ENCODE results near the gene ANAPC2. TPM values are rescaled to one million over a fixed set of nuclear protein-coding genes. Genes with fewer than 3 reads are reported as not detected.

The ANAPC2 gene
- total RNA-seq, 3 donors from 2014 or later (not counting 1 experiment from before 2014, with no cell fraction given): 146 to 172 (median 171) TPM

DNA sequence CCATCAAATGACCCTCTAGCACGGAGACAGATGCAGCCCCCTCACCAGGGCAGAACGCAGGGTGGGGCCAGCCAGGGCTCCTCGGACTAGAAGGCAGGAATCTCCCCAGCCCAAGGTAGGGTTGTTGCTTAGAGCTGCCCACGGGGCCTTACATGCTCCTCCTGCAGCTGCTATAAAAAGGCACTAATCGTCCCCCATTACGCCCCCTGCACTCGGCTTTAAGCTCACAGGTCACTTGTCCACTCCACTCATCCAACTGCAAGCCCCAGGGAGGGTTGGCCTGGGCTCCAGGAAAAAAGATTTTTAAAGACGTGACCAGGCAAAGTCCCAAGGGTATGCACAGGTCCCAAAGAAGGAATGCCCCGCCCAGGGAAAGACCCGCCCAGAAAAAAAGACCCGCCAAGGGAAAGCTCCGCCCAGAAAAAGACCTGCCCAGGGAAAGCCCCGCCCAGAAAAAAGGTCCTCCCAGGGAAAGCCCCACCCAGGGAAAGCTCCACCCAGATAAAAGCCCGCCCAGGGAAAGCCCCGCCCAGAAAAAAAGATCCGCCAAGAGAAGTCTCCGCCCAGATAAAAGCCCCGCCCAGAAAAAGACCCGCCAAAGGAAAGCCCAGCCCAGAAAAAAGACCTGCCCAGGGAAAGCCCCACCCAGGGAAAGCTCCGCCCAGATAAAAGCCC lies 38.3 kb downstream of the ANAPC2 start:
- Histone ChIP-seq H3K4me3 (ENCODE audit: low read length) (no peak overlapping the region), H3K9me3 (ENCODE audit: control insufficient read depth, insufficient read depth, low read length) (no peaks in the 10 kb centered on the region), H3K36me3 (ENCODE audit: control insufficient read depth, insufficient read depth, low read length) (no peaks in the 10 kb centered on the region), H3K27ac (ENCODE audit: low read length) (no peak overlapping the region), H3K27me3 (ENCODE audit: control insufficient read depth, insufficient read depth, low read length) (no peaks in the 10 kb centered on the region), H3K4me1 (ENCODE audit: control insufficient read depth, insufficient read depth, low read length) (peaks cover 8% of the 10 kb centered on the region)
- ATAC-seq (no peak), DNase-seq (no peak)
- Mint-ChIP-seq H3K4me3 (no peak overlapping the region), H3K27ac (no peak overlapping the region), H3K36me3 (no peaks in the 10 kb centered on the region), H3K9me3 (no peaks in the 10 kb centered on the region), H3K4me1 (no peaks in the 10 kb centered on the region), H3K27me3 (ENCODE audit: low read depth in 2 of 2) (peaks cover 0 to 8% of the 10 kb centered on the region in 2 donors)
- TF ChIP-seq, protein P1, sequence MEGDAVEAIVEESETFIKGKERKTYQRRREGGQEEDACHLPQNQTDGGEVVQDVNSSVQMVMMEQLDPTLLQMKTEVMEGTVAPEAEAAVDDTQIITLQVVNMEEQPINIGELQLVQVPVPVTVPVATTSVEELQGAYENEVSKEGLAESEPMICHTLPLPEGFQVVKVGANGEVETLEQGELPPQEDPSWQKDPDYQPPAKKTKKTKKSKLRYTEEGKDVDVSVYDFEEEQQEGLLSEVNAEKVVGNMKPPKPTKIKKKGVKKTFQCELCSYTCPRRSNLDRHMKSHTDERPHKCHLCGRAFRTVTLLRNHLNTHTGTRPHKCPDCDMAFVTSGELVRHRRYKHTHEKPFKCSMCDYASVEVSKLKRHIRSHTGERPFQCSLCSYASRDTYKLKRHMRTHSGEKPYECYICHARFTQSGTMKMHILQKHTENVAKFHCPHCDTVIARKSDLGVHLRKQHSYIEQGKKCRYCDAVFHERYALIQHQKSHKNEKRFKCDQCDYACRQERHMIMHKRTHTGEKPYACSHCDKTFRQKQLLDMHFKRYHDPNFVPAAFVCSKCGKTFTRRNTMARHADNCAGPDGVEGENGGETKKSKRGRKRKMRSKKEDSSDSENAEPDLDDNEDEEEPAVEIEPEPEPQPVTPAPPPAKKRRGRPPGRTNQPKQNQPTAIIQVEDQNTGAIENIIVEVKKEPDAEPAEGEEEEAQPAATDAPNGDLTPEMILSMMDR (IDR thresholded peaks at IDR 0.05): no peak
- intact Hi-C loops (cut with micrococcal nuclease): loop anchor here (2.0 kb wide), 1 partner anchor 41 kb away; no protein-coding TSS in a partner anchor
- 59% methylated on average over 20 of the region's 20 CpGs for WGBS (ENCODE audit: insufficient coverage)

DNA sequence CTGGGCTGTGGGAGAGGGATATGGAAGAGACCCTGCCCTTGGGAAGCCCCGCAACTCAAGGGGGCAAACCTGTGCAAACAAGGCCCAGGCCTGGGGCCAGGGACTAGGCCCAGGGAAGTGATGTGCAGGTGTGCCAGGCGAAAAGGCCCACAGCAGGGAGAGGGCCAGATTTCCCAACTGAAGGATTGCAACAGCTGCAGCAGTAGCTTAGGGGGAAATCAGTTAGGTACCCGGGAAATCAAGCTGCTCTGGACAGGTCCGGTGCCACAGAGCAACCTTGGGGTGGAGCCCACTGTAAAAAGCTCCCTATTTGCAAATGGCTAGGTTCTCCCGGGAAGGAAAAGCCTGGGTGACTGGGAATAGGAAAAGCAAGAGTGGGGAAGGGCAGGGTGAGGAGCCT lies 39.0 kb downstream of the ANAPC2 start:
- no peak for DNase-seq
- Mint-ChIP-seq H3K4me3 (no peak overlapping the region), H3K27me3 (ENCODE audit: low read depth in 2 of 2) (peaks cover 0 to 8% of the 10 kb centered on the region in 2 donors), H3K4me1 (no peaks in the 10 kb centered on the region), H3K36me3 (no peaks in the 10 kb centered on the region), H3K9me3 (no peaks in the 10 kb centered on the region), H3K27ac (no peak overlapping the region)
- Histone ChIP-seq H3K4me1 (ENCODE audit: control insufficient read depth, insufficient read depth, low read length) (peaks cover 8% of the 10 kb centered on the region), H3K27me3 (ENCODE audit: control insufficient read depth, insufficient read depth, low read length) (no peaks in the 10 kb centered on the region), H3K4me3 (ENCODE audit: low read length) (no peak overlapping the region), H3K27ac (ENCODE audit: low read length) (no peak overlapping the region), H3K9me3 (ENCODE audit: control insufficient read depth, insufficient read depth, low read length) (no peaks in the 10 kb centered on the region), H3K36me3 (ENCODE audit: control insufficient read depth, insufficient read depth, low read length) (no peaks in the 10 kb centered on the region)
- no peak for ATAC-seq
- TF ChIP-seq, protein P1 (IDR thresholded peaks at IDR 0.05): no peak
- 94% methylated on average over 5 of the region's 5 CpGs for WGBS (ENCODE audit: insufficient coverage)
- intact Hi-C loops (cut with micrococcal nuclease): no loop called here

DNA sequence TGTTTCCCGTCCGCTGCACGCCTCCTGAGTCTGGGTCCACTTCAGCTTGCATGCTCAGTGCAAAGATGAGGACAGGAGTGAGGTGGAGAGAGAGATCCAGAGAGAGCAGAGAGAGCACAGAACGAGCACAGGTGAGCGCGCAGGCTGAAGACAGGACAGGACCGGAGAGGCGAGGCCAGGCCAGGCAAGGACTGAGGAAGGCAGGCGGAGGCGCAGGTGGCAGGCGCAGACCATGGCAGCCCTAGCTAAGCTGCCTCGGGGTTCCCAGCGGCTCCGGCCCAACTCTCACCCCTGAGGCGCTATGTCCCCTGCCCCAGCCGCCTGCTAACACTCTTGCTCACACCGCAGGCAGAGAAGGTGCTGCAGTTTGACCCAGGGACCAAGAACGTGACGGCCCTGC lies 39.7 kb downstream of the ANAPC2 start:
- H3K36me3 ChIP-seq (ENCODE audit: control insufficient read depth, insufficient read depth, low read length): no peaks in the 10 kb centered on the region
- intact Hi-C loops (cut with micrococcal nuclease): no loop called here
- TF ChIP-seq, protein P1 (IDR thresholded peaks at IDR 0.05): no peak
- H3K4me3 ChIP-seq (ENCODE audit: low read length): no peak overlapping the region
- peaks cover 8% of the 10 kb centered on the region for H3K4me1 ChIP-seq (ENCODE audit: control insufficient read depth, insufficient read depth, low read length)
- no peaks in the 10 kb centered on the region for H3K27me3 ChIP-seq (ENCODE audit: control insufficient read depth, insufficient read depth, low read length)
- no peak for DNase-seq
- H3K27me3 Mint-ChIP-seq (ENCODE audit: low read depth in 2 of 2): peaks cover 0 to 8% of the 10 kb centered on the region in 2 donors
- 90% methylated on average over 19 of the region's 19 CpGs for WGBS (ENCODE audit: insufficient coverage)
- no peak for ATAC-seq
- H3K9me3 Mint-ChIP-seq: no peaks in the 10 kb centered on the region
- H3K27ac Mint-ChIP-seq: no peak overlapping the region
- no peaks in the 10 kb centered on the region for H3K4me1 Mint-ChIP-seq
- no peak overlapping the region for H3K4me3 Mint-ChIP-seq
- no peaks in the 10 kb centered on the region for H3K9me3 ChIP-seq (ENCODE audit: control insufficient read depth, insufficient read depth, low read length)
- H3K36me3 Mint-ChIP-seq: no peaks in the 10 kb centered on the region
- no peak overlapping the region for H3K27ac ChIP-seq (ENCODE audit: low read length)

DNA sequence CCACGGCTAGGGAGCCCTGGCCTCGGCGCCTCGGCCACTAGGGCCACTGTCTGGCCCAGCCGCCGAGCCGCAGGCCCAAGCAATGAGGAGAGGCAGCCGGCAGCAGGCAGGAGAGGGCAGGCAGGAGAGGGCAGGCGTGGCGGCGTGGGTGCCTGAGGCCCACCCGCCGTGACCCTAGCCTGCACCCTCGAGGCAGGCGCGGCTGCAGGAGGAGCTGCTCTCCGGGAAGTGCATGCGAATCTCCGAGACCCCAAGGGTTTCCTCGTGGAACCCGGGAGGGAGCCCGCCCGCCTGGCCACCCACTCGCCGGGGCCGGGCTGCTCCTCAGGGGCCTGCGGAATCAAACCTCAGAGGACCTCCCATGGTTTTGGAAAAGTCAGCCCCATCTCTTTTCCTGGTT lies 40.1 kb downstream of the ANAPC2 start:
- H3K4me3 Mint-ChIP-seq: no peak overlapping the region
- ATAC-seq (no peak), DNase-seq (no peak)
- H3K36me3 Mint-ChIP-seq: no peaks in the 10 kb centered on the region
- Histone ChIP-seq H3K9me3 (ENCODE audit: control insufficient read depth, insufficient read depth, low read length) (no peaks in the 10 kb centered on the region), H3K27me3 (ENCODE audit: control insufficient read depth, insufficient read depth, low read length) (no peaks in the 10 kb centered on the region), H3K27ac (ENCODE audit: low read length) (no peak overlapping the region), H3K36me3 (ENCODE audit: control insufficient read depth, insufficient read depth, low read length) (no peaks in the 10 kb centered on the region), H3K4me3 (ENCODE audit: low read length) (no peak overlapping the region), H3K4me1 (ENCODE audit: control insufficient read depth, insufficient read depth, low read length) (peaks cover 8% of the 10 kb centered on the region)
- no peak overlapping the region for H3K27ac Mint-ChIP-seq
- H3K9me3 Mint-ChIP-seq: no peaks in the 10 kb centered on the region
- TF ChIP-seq, protein P1 (IDR thresholded peaks at IDR 0.05): no peak
- no peaks in the 10 kb centered on the region for H3K4me1 Mint-ChIP-seq
- H3K27me3 Mint-ChIP-seq (ENCODE audit: low read depth in 2 of 2): peaks cover 0 to 8% of the 10 kb centered on the region in 2 donors
- 79% methylated on average over 27 of the region's 27 CpGs for WGBS (ENCODE audit: insufficient coverage)
- intact Hi-C loops (cut with micrococcal nuclease): no loop called here

All from natural killer cell (primary cell).